Measurements from ENCODE around the gene JSRP1.

DNA sequence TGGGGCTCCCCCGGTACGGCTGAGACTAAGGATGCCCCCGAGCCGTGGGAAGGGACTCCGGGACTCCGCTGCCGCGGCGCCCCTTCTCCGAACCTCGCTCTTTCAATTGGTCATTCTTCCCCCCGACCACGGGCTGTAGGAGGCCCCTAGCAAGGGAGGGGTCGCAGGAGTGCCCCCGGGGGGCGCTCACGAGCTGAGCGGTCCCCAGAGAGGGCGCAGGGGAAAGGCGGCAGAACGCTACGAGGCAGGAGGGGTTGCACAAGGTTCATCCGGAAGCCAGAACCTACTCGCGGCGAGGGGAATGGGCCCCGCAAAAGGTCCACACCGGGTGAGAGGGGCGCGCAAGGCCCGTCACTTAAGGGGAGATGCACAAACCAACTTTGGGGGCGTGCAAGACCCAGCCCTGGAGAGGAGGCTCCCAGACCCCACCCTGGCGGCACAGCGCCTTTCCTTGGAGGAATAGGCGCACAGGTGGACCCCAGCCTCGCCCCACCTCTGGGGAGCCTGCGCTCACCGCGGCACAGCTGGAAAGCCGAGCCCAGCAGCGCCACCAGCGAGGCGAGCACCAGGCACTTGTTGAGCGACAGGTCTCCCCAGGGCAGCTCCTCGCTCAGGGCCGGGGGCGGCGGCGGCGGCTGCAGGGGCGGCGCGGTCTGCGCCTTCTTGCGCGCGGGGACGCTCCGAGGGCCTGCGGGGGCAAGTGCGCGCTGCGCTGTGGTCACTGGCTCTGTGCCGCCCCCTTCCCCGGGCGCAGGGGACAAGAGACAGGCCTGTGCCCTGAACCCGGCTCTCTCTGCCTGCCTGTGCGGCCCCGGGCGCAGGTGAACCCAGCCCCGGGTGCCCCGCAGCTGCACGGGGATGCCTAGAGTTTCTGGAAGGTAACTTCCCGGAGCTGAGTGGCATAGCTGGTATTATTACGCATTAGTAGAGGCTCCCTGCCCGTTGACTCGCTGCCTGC lies 2.8 kb downstream of the JSRP1 start:
- TF ChIP-seq, protein P1, sequence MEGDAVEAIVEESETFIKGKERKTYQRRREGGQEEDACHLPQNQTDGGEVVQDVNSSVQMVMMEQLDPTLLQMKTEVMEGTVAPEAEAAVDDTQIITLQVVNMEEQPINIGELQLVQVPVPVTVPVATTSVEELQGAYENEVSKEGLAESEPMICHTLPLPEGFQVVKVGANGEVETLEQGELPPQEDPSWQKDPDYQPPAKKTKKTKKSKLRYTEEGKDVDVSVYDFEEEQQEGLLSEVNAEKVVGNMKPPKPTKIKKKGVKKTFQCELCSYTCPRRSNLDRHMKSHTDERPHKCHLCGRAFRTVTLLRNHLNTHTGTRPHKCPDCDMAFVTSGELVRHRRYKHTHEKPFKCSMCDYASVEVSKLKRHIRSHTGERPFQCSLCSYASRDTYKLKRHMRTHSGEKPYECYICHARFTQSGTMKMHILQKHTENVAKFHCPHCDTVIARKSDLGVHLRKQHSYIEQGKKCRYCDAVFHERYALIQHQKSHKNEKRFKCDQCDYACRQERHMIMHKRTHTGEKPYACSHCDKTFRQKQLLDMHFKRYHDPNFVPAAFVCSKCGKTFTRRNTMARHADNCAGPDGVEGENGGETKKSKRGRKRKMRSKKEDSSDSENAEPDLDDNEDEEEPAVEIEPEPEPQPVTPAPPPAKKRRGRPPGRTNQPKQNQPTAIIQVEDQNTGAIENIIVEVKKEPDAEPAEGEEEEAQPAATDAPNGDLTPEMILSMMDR (IDR thresholded peaks at IDR 0.05), result no peak
- no peak for TF ChIP-seq POLR2A (IDR thresholded peaks at IDR 0.05)
